ENCODE results near the gene DNAJC6. TPM values are rescaled to one million over a fixed set of nuclear protein-coding genes. Genes with fewer than 3 reads are reported as not detected.
"Not testable (repeated sequence)": the region's sequence is repeated elsewhere in the genome, so short reads cannot be mapped to it uniquely, and the experiment has no call there.

Gene DNAJC6
- polyA plus RNA-seq (ENCODE audit: insufficient read length in 12 of 12) = 1 to 10 TPM in 7 of 12 donors, under 1 TPM in 4, not detected in 1; 0.50 to 2.6 (median 1.1) TPM
- long read RNA-seq, donor 1, partial matches to known transcripts = 0 of 3 reads
- long read RNA-seq, donor 1, other reads (novel, unspliced or antisense) = 0 of 3 reads
- long read RNA-seq, donor 2 = 0 reads
- long read RNA-seq, donor 3 = 0 reads
- long read RNA-seq, donor 4 = 0 reads
- long read RNA-seq, donor 5 = 0 reads
- long read RNA-seq, donor 6 = 0 reads
- long read RNA-seq, donor 7 = 0 reads
- long read RNA-seq, donor 8 = 0 reads
- long read RNA-seq, donor 9 = 0 reads
- long read RNA-seq, donor 10 = 0 reads
- long read RNA-seq, donor 11 = 0 reads

- peak; percentile 81 for DNase-seq
These were observed at the start of gene DNAJC6 for GRCh38 chr1:65309304-65310077. Gene DNAJC6, plus strand, starts transcription at chr1:65309543. Its CDS starts 203 bp downstream, at chr1:65309746.

- no peak for DNase-seq
These were observed 49.5 kb upstream of the DNAJC6 start for GRCh38 chr1:65259816-65260215.

- no peak for DNase-seq
These were observed 48.4 kb upstream of the DNAJC6 start for GRCh38 chr1:65260851-65261473.

- DNase-seq = no peak
These were observed 46.1 kb upstream of the DNAJC6 start for GRCh38 chr1:65263286-65263685.

GRCh38 chr1:65264197-65264929, 45.0 kb upstream of the DNAJC6 start:
- no peak for DNase-seq

GRCh38 chr1:65265296-65265650, 44.1 kb upstream of the DNAJC6 start:
- no peak for DNase-seq

GRCh38 chr1:65265651-65266351, 43.5 kb upstream of the DNAJC6 start:
- no peak for DNase-seq

- no peak for DNase-seq
These were observed 42.9 kb upstream of the DNAJC6 start for GRCh38 chr1:65266476-65266875.

GRCh38 chr1:65267271-65267670, 42.1 kb upstream of the DNAJC6 start:
- no peak for DNase-seq

- no peak for DNase-seq
These were observed 41.7 kb upstream of the DNAJC6 start for GRCh38 chr1:65267683-65268082.

- no peak for DNase-seq
These were observed 39.7 kb upstream of the DNAJC6 start for GRCh38 chr1:65269612-65270011.

GRCh38 chr1:65276197-65276939, 33.0 kb upstream of the DNAJC6 start:
- no peak for DNase-seq

GRCh38 chr1:65277605-65278347, 31.6 kb upstream of the DNAJC6 start:
- no peak for DNase-seq

- DNase-seq = no peak
These were observed 30.8 kb upstream of the DNAJC6 start for GRCh38 chr1:65278376-65279069.

GRCh38 chr1:65279070-65279779, 30.1 kb upstream of the DNAJC6 start:
- DNase-seq = no peak

GRCh38 chr1:65281846-65282245, 27.5 kb upstream of the DNAJC6 start:
- DNase-seq = no peak

GRCh38 chr1:65284229-65284628, 25.1 kb upstream of the DNAJC6 start:
- DNase-seq = no peak

- DNase-seq = no peak
These were observed 19.9 kb upstream of the DNAJC6 start for GRCh38 chr1:65289449-65289848.

- DNase-seq = not testable (repeated sequence)
These were observed 17.5 kb upstream of the DNAJC6 start for GRCh38 chr1:65291818-65292217.

All from muscle of arm (tissue), 14 donors.